ENCODE measurements around the gene ULK2. TPM values are rescaled to one million over a fixed set of nuclear protein-coding genes. Genes with fewer than 3 reads are reported as not detected.
A peak's percentile ranks its signal among the peaks of the same experiment; 100 is the strongest.
"Not testable (repeated sequence)": the region's sequence is repeated elsewhere in the genome, so short reads cannot be mapped to it uniquely, and the experiment has no call there.

The ULK2 gene
- total RNA-seq, 2 donors from 2014 or later, result 14.9 to 20.8 TPM

DNA sequence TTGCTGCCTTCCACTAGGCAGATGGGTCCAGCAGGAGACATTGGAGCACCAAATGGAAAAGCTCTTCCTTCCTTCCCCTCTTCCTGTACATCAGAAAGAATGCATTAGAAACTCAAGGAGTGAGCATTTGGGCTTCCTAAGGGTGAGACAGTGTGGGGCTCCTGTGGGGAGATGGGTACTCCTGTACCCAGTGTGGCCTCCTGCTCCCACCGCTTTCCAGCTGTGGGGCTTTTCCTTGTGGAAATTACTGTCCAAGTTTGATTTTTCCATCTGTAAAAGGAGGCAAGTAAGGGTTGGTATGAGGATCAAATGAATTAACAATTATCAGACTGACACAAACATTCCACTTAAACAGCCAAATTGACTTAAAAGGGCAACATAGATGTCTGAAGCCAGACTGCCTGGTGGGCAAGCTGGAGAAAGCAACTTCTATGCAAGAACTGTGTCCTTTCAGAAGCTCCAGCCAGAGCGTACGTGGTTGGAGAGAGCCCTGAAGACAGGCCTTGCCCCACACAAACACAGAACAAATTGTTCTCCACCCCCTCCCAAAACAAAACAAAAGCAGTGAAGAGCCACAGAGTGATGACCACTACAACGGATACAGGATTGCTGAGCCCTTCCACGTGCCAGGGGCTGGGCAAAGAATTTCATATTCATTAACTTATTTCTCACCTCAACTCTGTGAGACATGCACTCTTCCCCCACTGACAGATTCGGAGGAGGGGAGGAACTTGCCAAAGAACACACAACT lies 96.6 kb downstream of the ULK2 start:
- ATAC-seq (no peak), DNase-seq (no peak)
- Mint-ChIP-seq H3K27ac (peak overlapping the region; percentile 98), H3K36me3 (ENCODE audit: low read depth) (no peaks in the 10 kb centered on the region), H3K27me3 (no peaks in the 10 kb centered on the region), H3K4me3 (peak overlapping the region; percentile 77), H3K4me1 (peaks cover 49% of the 10 kb centered on the region)
- no peaks in the 10 kb centered on the region for H3K9me3 ChIP-seq (ENCODE audit: control insufficient read depth, low read length, poor library complexity, severe bottlenecking)

DNA sequence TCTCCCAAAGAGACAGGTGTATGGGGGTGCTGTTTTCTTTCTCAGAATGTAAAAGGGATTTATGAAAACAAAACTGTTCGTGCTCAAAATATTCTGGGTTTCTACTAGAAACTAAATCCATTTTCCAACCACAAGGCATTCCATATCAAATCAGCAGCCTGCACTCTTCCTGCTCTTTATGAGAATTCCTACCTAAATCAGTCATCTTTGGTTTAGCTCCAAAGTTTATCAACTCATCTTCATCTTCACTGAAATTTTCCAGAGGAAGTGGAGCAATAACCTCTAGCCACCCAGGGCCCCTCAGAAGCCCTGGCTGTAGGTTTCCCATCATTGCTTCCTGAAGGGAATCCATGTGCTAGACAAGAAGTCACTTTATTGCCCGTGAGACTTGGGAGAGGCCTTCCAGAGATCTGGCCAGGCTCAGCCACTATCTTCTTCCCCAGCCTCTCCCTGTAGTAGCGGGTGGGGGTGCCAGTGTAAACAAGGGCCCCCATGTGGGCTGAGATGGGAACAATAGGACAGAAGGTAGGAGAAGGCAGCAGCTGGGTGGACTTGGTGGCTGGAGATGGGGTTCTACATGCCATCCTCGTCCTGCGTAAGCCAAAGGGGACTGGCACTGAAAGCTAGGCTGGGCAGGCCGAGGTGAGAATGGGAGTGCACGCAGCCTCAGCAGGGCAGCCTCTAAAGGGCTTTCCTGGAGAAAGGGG lies 97.6 kb downstream of the ULK2 start:
- H3K27me3 Mint-ChIP-seq, result no peaks in the 10 kb centered on the region
- no peak for ATAC-seq
- H3K4me1 Mint-ChIP-seq, result peaks cover 51% of the 10 kb centered on the region
- no peaks in the 10 kb centered on the region for H3K9me3 ChIP-seq (ENCODE audit: control insufficient read depth, low read length, poor library complexity, severe bottlenecking)
- no peak overlapping the region for H3K4me3 Mint-ChIP-seq
- no peaks in the 10 kb centered on the region for H3K36me3 Mint-ChIP-seq (ENCODE audit: low read depth)
- H3K27ac Mint-ChIP-seq, result peak overlapping the region; percentile 98
- no peak for DNase-seq

DNA sequence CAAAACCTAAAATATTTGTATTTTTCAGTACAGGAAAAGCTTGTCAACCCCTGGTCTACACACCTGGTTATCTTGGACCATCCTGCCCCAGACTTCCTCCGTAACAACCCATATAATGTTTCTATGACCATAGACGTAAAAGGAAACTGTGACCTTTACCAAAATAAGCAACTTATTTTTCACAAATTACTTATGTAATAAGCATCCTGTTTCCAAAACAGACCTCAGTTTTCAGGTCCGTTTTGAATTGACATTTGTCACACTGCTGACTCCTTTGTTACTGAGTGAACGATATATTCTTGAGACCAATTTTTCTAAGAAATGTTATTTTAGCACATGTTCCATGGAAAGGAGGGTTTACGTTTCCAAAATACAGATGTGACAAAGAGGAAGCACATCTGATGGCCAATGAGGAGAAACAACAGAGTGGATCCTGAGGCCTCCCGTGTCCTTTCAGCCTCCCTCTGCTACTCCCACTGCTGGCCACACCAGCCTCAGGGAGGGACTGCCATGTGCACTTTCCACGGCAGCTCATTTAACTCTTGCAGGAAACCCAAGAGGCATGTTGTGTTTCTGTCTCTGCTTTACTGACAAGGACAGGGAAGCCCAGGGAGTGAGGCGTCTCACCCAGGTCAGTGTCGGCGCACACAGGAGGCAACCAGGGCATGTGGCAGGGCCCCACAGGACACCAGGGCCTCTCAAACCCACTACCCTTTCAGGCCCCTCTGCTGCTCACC lies 99.5 kb downstream of the ULK2 start:
- Mint-ChIP-seq H3K27me3 (peaks cover 4% of the 10 kb centered on the region), H3K4me1 (peaks cover 42% of the 10 kb centered on the region)

DNA sequence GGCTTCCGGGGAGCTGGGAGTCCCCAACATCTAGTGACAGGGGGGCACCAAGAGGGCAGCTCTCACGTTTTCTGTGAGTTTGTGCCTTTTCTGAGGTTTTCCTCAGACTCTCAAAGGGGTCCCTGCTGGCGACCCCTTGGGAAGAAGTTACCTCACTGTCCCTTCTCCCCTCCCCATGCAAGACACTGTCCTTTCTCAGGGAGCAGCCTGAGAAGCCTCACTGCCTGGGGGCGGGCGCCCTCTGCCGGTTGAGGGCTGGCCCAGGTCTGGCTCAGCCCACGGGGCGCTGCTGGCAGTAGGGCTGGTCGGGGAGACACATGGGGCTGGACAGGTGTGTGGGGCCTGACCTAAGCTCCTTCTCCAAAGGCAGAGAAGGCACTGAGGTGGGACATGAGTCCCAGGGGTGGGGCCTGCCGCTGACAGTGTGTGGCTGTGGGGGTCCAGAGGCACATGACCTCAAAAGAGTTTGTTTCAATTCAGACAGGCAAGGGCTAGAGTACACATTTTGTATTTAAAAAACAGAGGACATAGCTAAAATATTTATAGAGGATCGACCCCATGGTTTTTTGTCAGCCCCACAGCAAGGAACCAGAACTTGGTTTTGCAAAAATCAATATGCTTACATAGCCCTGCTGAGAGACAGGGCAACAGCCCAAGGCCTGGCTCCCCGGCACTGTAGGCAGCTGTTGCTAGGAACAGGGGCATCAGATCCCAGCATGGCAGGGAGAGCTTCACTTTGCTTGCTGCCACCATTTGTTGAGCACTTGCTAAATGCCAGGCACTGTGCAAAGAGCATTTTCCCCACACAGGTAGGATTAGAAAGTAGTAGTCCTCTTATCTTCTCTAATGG lies 101.1 kb downstream of the ULK2 start:
- peak overlapping the region; percentile 57 for H3K27ac Mint-ChIP-seq
- H3K27me3 Mint-ChIP-seq, result peaks cover 13% of the 10 kb centered on the region
- H3K36me3 Mint-ChIP-seq (ENCODE audit: low read depth), result no peaks in the 10 kb centered on the region
- ATAC-seq (peak; percentile 91), DNase-seq (peak; percentile 66 to 84 (median 73))
- H3K9me3 ChIP-seq (ENCODE audit: control insufficient read depth, low read length, poor library complexity, severe bottlenecking), result no peaks in the 10 kb centered on the region
- peaks cover 34% of the 10 kb centered on the region for H3K4me1 Mint-ChIP-seq
- peak overlapping the region; percentile 67 for H3K4me3 Mint-ChIP-seq

More for the DNA sequence above, 99.5 kb downstream of the ULK2 start:
- H3K4me3 Mint-ChIP-seq, result no peak overlapping the region
- no peaks in the 10 kb centered on the region for H3K9me3 ChIP-seq (ENCODE audit: control insufficient read depth, low read length, poor library complexity, severe bottlenecking)
- ATAC-seq (no peak), DNase-seq (no peak)
- no peaks in the 10 kb centered on the region for H3K36me3 Mint-ChIP-seq (ENCODE audit: low read depth)
- peak overlapping the region; percentile 72 for H3K27ac Mint-ChIP-seq

DNA sequence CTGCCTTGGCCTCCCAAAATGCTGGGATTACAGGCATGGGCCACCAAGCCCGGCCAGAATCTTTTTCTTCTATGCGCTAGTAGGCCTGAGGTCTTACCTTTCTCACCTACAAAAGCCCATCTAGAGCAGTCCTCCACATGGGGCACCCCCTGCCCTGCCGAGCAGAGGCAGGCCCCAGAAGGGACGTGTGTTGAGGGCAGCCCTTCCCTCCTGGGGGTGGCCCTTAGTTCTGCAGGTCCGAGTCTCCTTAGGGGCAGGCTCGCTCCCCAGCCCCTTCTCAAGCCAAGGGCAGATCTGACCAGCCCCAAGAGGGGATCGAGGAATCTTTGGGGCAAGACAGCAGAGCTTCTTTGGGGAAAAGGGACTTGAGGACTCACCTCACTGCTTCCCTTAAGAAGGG lies 101.7 kb downstream of the ULK2 start:
- Mint-ChIP-seq H3K4me1 (peaks cover 28% of the 10 kb centered on the region), H3K27ac (no peak overlapping the region), H3K27me3 (peaks cover 17% of the 10 kb centered on the region), H3K4me3 (no peak overlapping the region), H3K36me3 (ENCODE audit: low read depth) (no peaks in the 10 kb centered on the region)
- no peaks in the 10 kb centered on the region for H3K9me3 ChIP-seq (ENCODE audit: control insufficient read depth, low read length, poor library complexity, severe bottlenecking)
- ATAC-seq (no peak), DNase-seq (no peak)

DNA sequence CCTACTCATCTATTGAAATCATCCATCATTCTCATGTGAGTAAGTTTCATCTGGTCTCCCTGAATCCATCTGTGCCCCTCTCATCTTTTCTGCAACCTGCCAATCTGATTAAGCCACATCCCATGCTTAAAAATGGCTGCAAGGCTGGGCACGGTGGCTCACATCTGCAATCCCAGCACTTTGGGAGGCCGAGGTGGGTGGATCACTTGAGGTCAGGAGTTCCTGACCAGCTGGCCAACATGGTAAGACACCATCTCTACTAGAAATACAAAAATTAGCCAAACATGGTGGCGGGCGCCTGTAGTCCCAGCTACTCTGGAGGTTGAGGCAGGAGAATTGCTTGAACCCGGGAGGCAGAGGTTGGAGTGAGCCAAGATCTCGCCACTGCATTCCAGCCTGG lies 103.7 kb downstream of the ULK2 start:
- not testable (repeated sequence) for H3K27ac Mint-ChIP-seq; H3K9me3 ChIP-seq (ENCODE audit: control insufficient read depth, low read length, poor library complexity, severe bottlenecking); ATAC-seq; H3K36me3 Mint-ChIP-seq (ENCODE audit: low read depth); H3K4me3 Mint-ChIP-seq; DNase-seq
- Mint-ChIP-seq H3K4me1 (peaks cover 20% of the 10 kb centered on the region), H3K27me3 (peaks cover 31% of the 10 kb centered on the region)

DNA sequence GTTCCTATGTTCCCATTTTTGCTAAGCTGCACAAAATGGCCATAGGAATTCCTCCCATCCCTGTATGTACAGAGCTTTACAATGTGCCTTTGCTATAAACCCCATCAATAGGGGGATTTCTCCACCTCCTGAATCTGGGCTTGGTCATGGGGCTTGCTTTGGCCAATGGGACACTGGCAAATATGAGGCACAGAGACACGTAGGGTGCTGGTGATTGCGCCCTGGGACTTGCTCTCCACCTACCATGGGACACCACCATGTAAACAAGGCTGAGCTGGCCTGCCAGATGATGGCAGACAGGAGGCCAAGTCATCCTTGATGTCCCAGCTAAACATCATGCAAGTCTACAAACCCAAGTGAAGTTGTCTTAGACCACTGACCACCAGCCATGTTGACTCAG lies 104.3 kb downstream of the ULK2 start:
- Mint-ChIP-seq H3K4me3 (no peak overlapping the region), H3K36me3 (ENCODE audit: low read depth) (peaks cover 2% of the 10 kb centered on the region), H3K27ac (no peak overlapping the region), H3K4me1 (peaks cover 20% of the 10 kb centered on the region), H3K27me3 (peaks cover 32% of the 10 kb centered on the region)
- no peaks in the 10 kb centered on the region for H3K9me3 ChIP-seq (ENCODE audit: control insufficient read depth, low read length, poor library complexity, severe bottlenecking)
- no peak for DNase-seq
- no peak for ATAC-seq

DNA sequence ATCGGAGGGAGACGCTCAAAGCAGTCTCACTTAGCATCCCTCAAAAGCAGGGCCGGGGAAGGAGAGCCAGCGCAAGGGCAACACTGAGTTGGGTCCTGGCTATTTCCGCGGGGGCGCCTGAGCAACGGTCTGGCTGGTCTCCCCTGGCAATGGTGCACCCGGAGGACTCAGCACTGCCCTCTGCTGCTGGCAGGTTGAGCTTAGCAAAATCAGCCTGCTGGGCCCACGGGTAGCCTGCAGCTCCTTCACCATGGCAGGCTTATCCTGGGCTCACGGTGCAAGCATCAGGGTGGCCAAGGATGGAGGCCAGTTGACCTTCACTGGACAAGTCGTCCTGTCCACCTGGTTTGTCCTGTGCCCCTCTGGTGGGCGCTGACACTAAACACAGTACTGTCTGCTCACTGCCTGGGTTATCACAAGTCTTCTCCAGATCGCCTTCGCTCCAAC lies 105.2 kb downstream of the ULK2 start:
- peak; percentile 67 for ATAC-seq
- Mint-ChIP-seq H3K27me3 (peaks cover 32% of the 10 kb centered on the region), H3K27ac (no peak overlapping the region)

DNA sequence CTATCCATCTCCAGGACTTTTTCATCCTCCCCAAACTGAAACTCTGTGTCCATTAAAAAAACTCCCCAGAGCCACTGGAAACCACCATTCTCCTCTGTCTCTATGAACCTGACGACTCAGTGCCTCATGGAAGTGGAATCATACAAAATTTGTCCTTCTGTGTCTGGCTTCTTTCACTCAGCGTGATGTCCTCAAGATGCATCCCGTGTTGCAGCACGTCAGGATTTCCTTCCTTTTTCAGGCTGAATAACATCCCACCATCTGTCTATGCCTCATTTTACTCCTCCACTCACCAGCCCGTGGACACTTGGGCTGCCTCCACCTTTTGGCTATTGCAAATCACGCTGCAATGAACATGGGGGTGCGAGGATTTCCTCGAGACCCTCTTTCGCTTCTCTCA lies 107.0 kb downstream of the ULK2 start:
- Mint-ChIP-seq H3K27me3 (peaks cover 44% of the 10 kb centered on the region), H3K36me3 (ENCODE audit: low read depth) (peaks cover 2% of the 10 kb centered on the region), H3K4me1 (peaks cover 9% of the 10 kb centered on the region), H3K4me3 (no peak overlapping the region), H3K27ac (no peak overlapping the region)
- H3K9me3 ChIP-seq (ENCODE audit: control insufficient read depth, low read length, poor library complexity, severe bottlenecking), result no peaks in the 10 kb centered on the region
- no peak for ATAC-seq
- DNase-seq, result no peak

More for the DNA sequence above, 105.2 kb downstream of the ULK2 start:
- H3K36me3 Mint-ChIP-seq (ENCODE audit: low read depth), result peaks cover 2% of the 10 kb centered on the region
- H3K4me1 Mint-ChIP-seq, result peaks cover 19% of the 10 kb centered on the region
- H3K4me3 Mint-ChIP-seq, result no peak overlapping the region
- DNase-seq, result peak in 1 of 3 donors; percentile 50
- no peaks in the 10 kb centered on the region for H3K9me3 ChIP-seq (ENCODE audit: control insufficient read depth, low read length, poor library complexity, severe bottlenecking)

DNA sequence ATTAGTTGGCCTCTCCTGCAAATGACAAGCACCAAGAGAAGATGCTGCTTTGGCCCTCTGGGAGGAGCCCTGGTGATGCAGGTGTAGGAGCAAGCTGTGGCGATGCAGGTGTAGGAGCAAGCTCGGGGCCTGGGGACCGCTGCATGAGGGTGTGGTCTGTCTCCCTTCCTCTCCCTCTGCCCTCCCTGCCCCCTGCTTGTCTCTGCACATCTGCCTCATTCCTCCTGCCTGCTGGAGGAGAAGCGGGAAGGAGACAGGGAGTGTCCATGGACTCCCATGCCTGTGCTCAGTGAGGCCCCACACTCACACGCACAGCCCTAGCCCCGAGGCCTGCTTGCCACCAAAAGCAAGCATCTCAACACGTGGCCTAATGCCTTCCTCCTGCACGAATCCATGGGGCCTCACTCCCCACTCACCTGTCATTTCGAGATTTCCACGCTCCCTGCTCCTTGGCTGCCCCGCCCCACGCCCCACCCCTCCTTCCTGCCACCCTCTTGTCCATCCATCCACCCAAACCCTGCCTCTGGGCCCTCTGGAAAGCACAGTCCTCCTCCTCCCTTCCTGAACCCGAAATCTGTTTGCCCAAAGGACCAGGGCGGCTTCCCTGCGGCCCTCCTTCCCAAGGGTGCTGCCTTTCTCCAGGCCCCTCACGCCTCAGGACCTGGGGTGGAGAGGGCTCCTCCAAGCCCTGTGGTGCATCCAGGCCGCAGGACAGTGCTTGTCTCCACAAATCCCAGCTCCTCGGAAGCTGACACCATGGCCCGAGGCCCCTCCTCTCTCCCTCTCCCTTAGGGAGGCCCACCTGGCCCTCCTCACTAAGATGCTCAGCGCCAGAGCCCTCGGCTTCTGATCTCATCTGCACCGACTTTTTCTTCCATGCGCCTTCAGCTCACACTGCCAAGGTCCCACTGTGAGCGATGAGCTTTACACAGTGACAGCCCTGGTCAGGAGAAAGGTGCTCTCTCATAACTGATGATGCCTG lies 107.9 kb downstream of the ULK2 start:
- peaks cover 2% of the 10 kb centered on the region for H3K36me3 Mint-ChIP-seq (ENCODE audit: low read depth)
- H3K27me3 Mint-ChIP-seq, result peaks cover 46% of the 10 kb centered on the region
- DNase-seq (no peak), ATAC-seq (no peak)
- H3K9me3 ChIP-seq (ENCODE audit: control insufficient read depth, low read length, poor library complexity, severe bottlenecking), result no peaks in the 10 kb centered on the region
- no peak overlapping the region for H3K27ac Mint-ChIP-seq
- H3K4me1 Mint-ChIP-seq, result peaks cover 7% of the 10 kb centered on the region
- no peak overlapping the region for H3K4me3 Mint-ChIP-seq

DNA sequence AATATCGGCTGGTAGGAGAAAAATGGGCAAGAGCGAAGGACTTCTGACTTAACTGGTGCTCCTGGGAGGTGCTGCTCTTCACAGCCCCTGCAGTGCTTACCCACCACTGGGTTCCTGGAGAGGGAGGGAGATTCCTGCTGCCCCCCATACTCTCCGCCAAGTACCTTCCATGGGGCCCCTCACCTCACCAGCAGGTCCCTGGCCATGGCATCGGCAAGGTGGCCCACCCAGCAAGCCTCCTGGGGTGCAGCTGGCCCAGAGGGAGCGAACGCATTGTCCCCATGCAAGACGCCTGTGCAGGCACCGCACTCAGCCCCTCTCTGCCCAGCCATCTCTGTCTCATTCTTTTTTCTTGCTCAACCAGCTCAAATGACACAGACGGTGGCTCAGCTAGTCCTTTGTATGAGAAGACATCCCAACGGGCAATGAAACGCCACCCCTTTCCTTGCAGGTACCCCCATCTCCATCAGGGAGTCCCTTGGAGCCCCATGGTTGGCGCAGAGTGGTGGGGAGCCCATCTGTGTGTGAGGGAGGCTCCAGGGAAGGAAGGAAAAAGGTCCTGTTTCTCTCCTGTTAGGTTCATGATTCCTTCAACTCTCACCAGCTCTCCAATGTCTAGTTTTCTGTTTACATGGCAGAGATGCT lies 110.1 kb downstream of the ULK2 start:
- ATAC-seq, result no peak
- no peak overlapping the region for H3K27ac Mint-ChIP-seq
- H3K9me3 ChIP-seq (ENCODE audit: control insufficient read depth, low read length, poor library complexity, severe bottlenecking), result no peaks in the 10 kb centered on the region
- DNase-seq, result no peak
- peaks cover 4% of the 10 kb centered on the region for H3K4me1 Mint-ChIP-seq
- H3K36me3 Mint-ChIP-seq (ENCODE audit: low read depth), result peaks cover 2% of the 10 kb centered on the region
- peaks cover 51% of the 10 kb centered on the region for H3K27me3 Mint-ChIP-seq
- no peak overlapping the region for H3K4me3 Mint-ChIP-seq
